Testis (tissue), 3 donors: Measurements from ENCODE around the gene ZNF454. TPM values are rescaled to one million over a fixed set of nuclear protein-coding genes. Genes with fewer than 3 reads are reported as not detected.

ENCODE experiments used
- DNase-seq: peaks from one replicate; pipeline ENCODE4 v3.0.0-alpha.2; 2019
- H3K27ac ChIP-seq, 2 donors: fragments of 200-600 bp; sonication (generic); one replicate each; pipeline ENCODE4 v1.5.1; 2019
- H3K27me3 ChIP-seq: fragments of 200-600 bp; sonication (generic); one replicate; pipeline ENCODE4 v1.5.1; 2019
- H3K36me3 ChIP-seq: fragments of 200-600 bp; sonication (generic); one replicate; pipeline ENCODE4 v1.5.1; 2017; ENCODE audit warnings: low read depth; ENCODE audit errors: missing control alignments
- H3K4me1 ChIP-seq: fragments of 200-600 bp; sonication (generic); one replicate; pipeline ENCODE4 v1.5.1; 2019
- H3K4me3 ChIP-seq, 2 donors: fragments of 200-600 bp; sonication (generic); one replicate each; pipeline ENCODE4 v1.5.1; 2017 to 2019
- H3K9me3 ChIP-seq: fragments of 200-600 bp; sonication (generic); one replicate; pipeline ENCODE4 v1.5.1; 2017
- CTCF ChIP-seq, 3 experiments: fragments of 450-650 bp in 2 of 3; fragments of 200-600 bp in 1 of 3; sonication (generic) in 1 of 3; IDR thresholded peaks; one replicate each; pipeline ENCODE4 v1.5.1; 2016 to 2019; ENCODE audit warnings: antibody characterized with exemption in 3 of 3, mild to moderate bottlenecking in 2 of 3, moderate library complexity in 1 of 3
- POLR2A ChIP-seq: fragments of 450-650 bp; IDR thresholded peaks from one replicate; pipeline ENCODE4 v1.6.1; 2017; ENCODE audit warnings: antibody characterized with exemption, mild to moderate bottlenecking, moderate library complexity
- WGBS, 2 donors: methylation state at CpG; one replicate each; pipeline ENCODE4 v1.1.5; 2018; 5-methylcytosine and 5-hydroxymethylcytosine counted together
- intact Hi-C: fragments of 100-400 bp; cut with DNase I; formaldehyde crosslinking; loops from one replicate; pipeline ENCODE4 v1.15.1; 2023; ENCODE audit warnings: low total_unique reads
- polyA plus RNA-seq: library from polyadenylated mRNA; stranded (reverse); fragments of 350-450 nt; fragmentation: Illumina TruSeq; extraction: RNeasy Lipid Tissue Mini Kit (QIAGEN cat#74804); gene quantifications from one replicate; pipeline ENCODE4 v1.2.3, GENCODE V29; 2014; ENCODE audit warnings: low read depth, low replicate concordance; ENCODE audit not compliant: insufficient read depth
- total RNA-seq, 2 donors: library from RNA; depleted of rRNA; stranded (reverse); fragments of >200 nt; gene quantifications; one replicate each; pipeline ENCODE4 v1.2.3, GENCODE V29; 2016

The ZNF454 gene
- total and polyA plus RNA-seq, 3 donors from 2014 or later = 4.4 to 8.9 (median 6.8) TPM

- H3K4me1 ChIP-seq = no peaks in the 10 kb centered on the region
- WGBS, 2 donors = 1 to 3% methylated on average over 6 of the region's 6 CpGs
- H3K36me3 ChIP-seq = no peaks in the 10 kb centered on the region
- TF ChIP-seq CTCF (IDR thresholded peaks at IDR 0.05) = no peak
- no peak for TF ChIP-seq POLR2A
- H3K9me3 ChIP-seq = no peaks in the 10 kb centered on the region
- peak overlapping the region in 1 of 2 donors; percentile 38 for H3K4me3 ChIP-seq
- intact Hi-C loops = no loop called here
- no peak overlapping the region for H3K27ac ChIP-seq
- no peaks in the 10 kb centered on the region for H3K27me3 ChIP-seq
- no peak for DNase-seq
Observed at GRCh38 chr5:178995341-178995690, 54.3 kb downstream of the ZNF454 start.

GRCh38 chr5:178996156-178996555, 55.2 kb downstream of the ZNF454 start:
- WGBS, 2 donors = 34 to 65% methylated on average over 7 to 11 of the region's 11 CpGs
- intact Hi-C loops = no loop called here

GRCh38 chr5:178997191-178997590, 56.2 kb downstream of the ZNF454 start:
- Histone ChIP-seq H3K27ac (no peak overlapping the region), H3K4me1 (no peaks in the 10 kb centered on the region), H3K27me3 (no peaks in the 10 kb centered on the region), H3K4me3 (no peak overlapping the region), H3K36me3 (no peaks in the 10 kb centered on the region), H3K9me3 (no peaks in the 10 kb centered on the region)
- TF ChIP-seq POLR2A (no peak), CTCF (IDR thresholded peaks at IDR 0.05) (no peak)
- intact Hi-C loops = no loop called here
- 64 to 68% methylated on average over 6 of the region's 6 CpGs for WGBS, 2 donors
- DNase-seq = no peak

More at GRCh38 chr5:178996156-178996555, 55.2 kb downstream of the ZNF454 start:
- DNase-seq = no peak
- Histone ChIP-seq H3K27ac (no peak overlapping the region), H3K9me3 (no peaks in the 10 kb centered on the region), H3K4me1 (no peaks in the 10 kb centered on the region), H3K4me3 (no peak overlapping the region), H3K27me3 (no peaks in the 10 kb centered on the region), H3K36me3 (no peaks in the 10 kb centered on the region)
- TF ChIP-seq CTCF (IDR thresholded peaks at IDR 0.05) = no peak
- no peak for TF ChIP-seq POLR2A

- Histone ChIP-seq H3K36me3 (no peaks in the 10 kb centered on the region), H3K9me3 (no peaks in the 10 kb centered on the region), H3K27me3 (no peaks in the 10 kb centered on the region), H3K4me1 (no peaks in the 10 kb centered on the region), H3K27ac (no peak overlapping the region), H3K4me3 (no peak overlapping the region)
- TF ChIP-seq CTCF (IDR thresholded peaks at IDR 0.05) (no peak), POLR2A (no peak)
- intact Hi-C loops = no loop called here
- WGBS, 2 donors = 93 to 97% methylated on average over 8 to 13 of the region's 13 CpGs
- DNase-seq = no peak
Observed at GRCh38 chr5:178998441-178998840, 57.4 kb downstream of the ZNF454 start.

GRCh38 chr5:179006564-179006963, 65.6 kb downstream of the ZNF454 start:
- no peaks in the 10 kb centered on the region for H3K36me3 ChIP-seq
- H3K4me3 ChIP-seq = no peak overlapping the region
- TF ChIP-seq POLR2A (no peak), CTCF (IDR thresholded peaks at IDR 0.05) (no peak)
- no peaks in the 10 kb centered on the region for H3K9me3 ChIP-seq
- DNase-seq = no peak
- H3K27me3 ChIP-seq = no peaks in the 10 kb centered on the region
- no peaks in the 10 kb centered on the region for H3K4me1 ChIP-seq
- WGBS, 2 donors = 80 to 81% methylated on average over 2 of the region's 2 CpGs
- intact Hi-C loops = no loop called here
- no peak overlapping the region for H3K27ac ChIP-seq
